ENCODE results near the gene NLRP8.

DNA sequence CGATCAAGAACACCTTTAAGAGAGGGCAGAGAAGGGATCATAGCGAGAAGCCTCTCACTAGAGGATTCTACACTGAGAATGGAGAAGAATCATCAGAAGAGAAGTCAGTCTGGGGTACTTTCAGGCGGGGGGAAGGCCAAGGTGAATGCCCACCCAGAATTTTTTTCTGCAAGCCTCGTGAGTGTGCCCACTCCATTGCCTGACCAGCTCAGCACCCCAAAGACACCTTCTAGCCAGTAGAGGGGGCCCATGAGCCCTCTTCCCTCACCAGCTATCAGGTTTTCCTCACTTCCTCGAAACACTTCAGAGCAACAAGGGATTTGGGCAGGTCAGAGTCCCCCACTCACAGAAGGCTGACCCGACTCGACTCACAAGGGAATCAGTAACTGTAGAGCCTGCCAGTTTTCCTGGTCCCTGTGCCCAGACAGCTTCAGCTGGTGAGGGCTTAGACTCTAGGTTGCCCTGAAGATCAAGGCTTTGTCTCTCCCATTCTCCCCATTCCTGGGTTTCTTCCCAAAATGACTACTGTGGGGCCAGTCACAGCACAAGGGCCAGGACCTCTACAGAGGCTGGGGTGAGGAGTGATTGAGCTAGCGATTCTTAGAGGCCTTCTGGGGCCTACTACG, 33.9 kb upstream of the NLRP8 start:
- TF ChIP-seq CTCF (IDR thresholded peaks at IDR 0.05; ENCODE audit: poor library complexity, severe bottlenecking) (no peak), POLR2AphosphoS5 (IDR thresholded peaks at IDR 0.05) (no peak), TAF1 (IDR thresholded peaks at IDR 0.05; ENCODE audit: low read depth) (no peak), EZH2 (IDR thresholded peaks at IDR 0.05; ENCODE audit: borderline replicate concordance, insufficient read depth, low read length, poor library complexity, severe bottlenecking) (no peak)

Measured in neural cell (in vitro differentiated cells).